Esophagus (tissue), 2 donors: ENCODE data around the gene TOP2A. TPM values are rescaled to one million over a fixed set of nuclear protein-coding genes. Genes with fewer than 3 reads are reported as not detected.
A peak's percentile ranks its signal among the peaks of the same experiment; 100 is the strongest.
"Not testable (repeated sequence)": the region's sequence is repeated elsewhere in the genome, so short reads cannot be mapped to it uniquely, and the experiment has no call there.

ENCODE experiments used
- H3K27ac ChIP-seq, 2 donors: one replicate each; pipeline ENCODE4 v1.5.1; 2013; ENCODE audit warnings: low read depth in 2 of 2, mild to moderate bottlenecking in 2 of 2, inconsistent platforms in 1 of 2, low read length in 1 of 2, moderate library complexity in 1 of 2
- H3K27me3 ChIP-seq, 2 donors: one replicate each; pipeline ENCODE4 v1.6.1; 2013; ENCODE audit warnings: low read length in 2 of 2, control low read depth in 1 of 2, mild to moderate bottlenecking in 1 of 2; ENCODE audit not compliant: insufficient read depth in 2 of 2, control insufficient read depth in 1 of 2
- H3K36me3 ChIP-seq, 2 donors: one replicate each; pipeline ENCODE4 v1.6.1; 2013; ENCODE audit warnings: low read length in 1 of 2; ENCODE audit not compliant: control insufficient read depth in 2 of 2, insufficient read depth in 2 of 2
- H3K4me1 ChIP-seq, 2 donors: one replicate each; pipeline ENCODE4 v1.6.1; 2013; ENCODE audit warnings: low read length in 1 of 2; ENCODE audit not compliant: control insufficient read depth in 2 of 2, insufficient read depth in 2 of 2
- H3K4me3 ChIP-seq, 2 donors: one replicate each; pipeline ENCODE4 v1.5.1; 2013; ENCODE audit warnings: low read length in 2 of 2, mild to moderate bottlenecking in 2 of 2, low read depth in 1 of 2, moderate library complexity in 1 of 2
- H3K9me3 ChIP-seq, 2 donors: one replicate each; pipeline ENCODE4 v1.6.1; 2013; ENCODE audit warnings: mild to moderate bottlenecking in 2 of 2, low read depth in 1 of 2, low read length in 1 of 2, moderate library complexity in 1 of 2; ENCODE audit not compliant: control insufficient read depth in 2 of 2, insufficient read depth in 1 of 2
- WGBS, 2 donors: extraction: QIAGEN DNeasy Blood & Tissue Kit; methylation state at CpG; one replicate each; pipeline ENCODE4 v1.1.7; 2013; 5-methylcytosine and 5-hydroxymethylcytosine counted together
- polyA plus RNA-seq, 2 donors: library from polyadenylated mRNA; stranded (reverse); fragments of 200-250 nt; gene quantifications; one replicate each; pipeline ENCODE4 v1.2.3, GENCODE V29; 2013
- donor health status: healthy with polysubstance abuse.
- donor health status: Bipolar disorder and iron deficiency.

The TOP2A gene
- polyA plus RNA-seq, 2 donors = 18.0 to 56.0 TPM

DNA sequence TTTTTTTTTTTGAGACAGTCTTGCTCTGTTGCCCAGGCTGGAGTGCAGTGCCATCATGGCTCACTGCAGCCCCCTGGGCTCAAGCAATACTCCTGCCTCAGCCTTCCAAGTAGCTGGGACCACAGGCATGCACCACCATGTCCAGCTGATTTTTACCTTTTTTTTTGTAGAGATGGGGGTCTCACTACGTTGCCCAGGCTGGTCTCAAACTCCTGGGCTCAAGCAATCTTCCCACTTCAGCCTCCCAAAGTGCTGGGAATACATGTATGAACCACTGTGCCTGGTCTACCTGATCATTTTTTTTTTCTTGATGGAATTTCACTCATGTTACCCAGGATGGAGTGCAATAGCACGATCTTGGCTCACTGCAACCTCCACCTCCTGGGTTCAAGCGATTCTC lies 31.1 kb downstream of the TOP2A start:
- H3K9me3 ChIP-seq, H3K27ac ChIP-seq, H3K36me3 ChIP-seq, H3K4me3 ChIP-seq, H3K27me3 ChIP-seq, H3K4me1 ChIP-seq: not testable (repeated sequence)
- WGBS, 2 donors = 93 to 98% methylated on average over 3 of the region's 3 CpGs

DNA sequence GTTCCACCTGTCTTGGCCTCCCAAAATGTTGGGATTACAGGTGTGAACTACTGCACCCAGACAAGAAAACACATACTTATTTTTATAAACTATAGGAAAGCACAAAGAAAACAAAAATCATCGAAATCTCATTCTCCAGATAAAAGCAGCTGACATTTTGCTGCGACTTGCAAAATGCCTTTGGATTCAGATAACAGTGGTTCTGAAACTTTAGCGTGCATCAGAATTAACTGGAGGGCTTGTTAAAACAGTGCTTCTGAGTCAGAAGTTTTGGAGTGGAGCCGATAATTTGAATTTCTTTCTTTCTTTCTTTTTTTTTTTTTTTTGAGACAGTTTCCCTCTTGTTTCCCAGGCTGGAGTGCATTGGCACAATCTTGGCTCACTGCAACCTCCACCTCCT lies 35.4 kb downstream of the TOP2A start:
- Histone ChIP-seq H3K9me3 (no peaks in the 10 kb centered on the region), H3K4me1 (no peaks in the 10 kb centered on the region), H3K27me3 (no peaks in the 10 kb centered on the region), H3K27ac (no peak overlapping the region), H3K4me3 (no peak overlapping the region), H3K36me3 (no peaks in the 10 kb centered on the region)
- WGBS, 2 donors = 56 to 63% methylated on average over 4 of the region's 4 CpGs

DNA sequence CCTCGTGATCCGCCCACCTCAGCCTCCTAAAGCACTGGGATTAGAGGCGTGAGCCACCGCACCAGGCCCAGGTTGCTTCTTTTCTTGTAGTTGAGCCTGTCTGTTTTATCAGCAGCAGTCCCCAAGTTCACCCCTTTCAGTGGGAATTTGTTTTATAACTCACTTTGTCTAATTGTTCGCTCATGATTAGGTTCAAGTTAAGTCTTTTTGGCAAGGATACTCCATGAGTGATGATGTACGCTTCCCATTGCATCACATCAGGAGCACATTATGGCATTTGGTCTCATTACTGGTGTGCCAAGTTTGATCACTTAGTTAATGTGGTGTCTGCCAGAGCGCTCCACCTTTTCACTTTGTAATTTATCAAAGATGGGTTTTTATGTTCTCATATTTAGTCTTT lies 38.7 kb downstream of the TOP2A start:
- Histone ChIP-seq H3K36me3 (no peaks in the 10 kb centered on the region), H3K4me3 (no peak overlapping the region), H3K27me3 (no peaks in the 10 kb centered on the region), H3K4me1 (no peaks in the 10 kb centered on the region), H3K9me3 (no peaks in the 10 kb centered on the region), H3K27ac (no peak overlapping the region)
- WGBS, 2 donors = 84 to 87% methylated on average over 7 of the region's 7 CpGs

DNA sequence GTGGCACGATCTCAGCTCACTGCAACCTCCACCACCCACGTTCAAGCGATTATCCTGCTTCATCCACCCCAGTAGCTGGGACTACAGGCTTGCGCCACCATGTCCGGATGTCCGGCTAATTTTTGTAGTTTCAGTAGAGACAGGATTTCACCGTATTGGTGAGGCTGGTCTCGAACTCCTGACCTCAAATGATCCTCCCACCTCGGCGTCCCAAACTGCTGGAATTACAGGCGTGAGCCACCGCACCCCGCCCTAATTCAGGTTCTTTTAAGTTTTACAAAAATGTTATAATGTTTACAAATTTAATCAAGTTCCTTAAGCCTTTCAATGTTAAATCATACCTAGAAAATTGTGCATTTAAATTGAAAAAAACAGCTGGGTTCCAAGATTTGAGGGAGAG lies 39.9 kb downstream of the TOP2A start:
- H3K27ac ChIP-seq = no peak overlapping the region
- no peaks in the 10 kb centered on the region for H3K4me1 ChIP-seq
- 85 to 89% methylated on average over 13 of the region's 13 CpGs for WGBS, 2 donors
- no peaks in the 10 kb centered on the region for H3K9me3 ChIP-seq
- no peak overlapping the region for H3K4me3 ChIP-seq
- no peaks in the 10 kb centered on the region for H3K27me3 ChIP-seq
- no peaks in the 10 kb centered on the region for H3K36me3 ChIP-seq

DNA sequence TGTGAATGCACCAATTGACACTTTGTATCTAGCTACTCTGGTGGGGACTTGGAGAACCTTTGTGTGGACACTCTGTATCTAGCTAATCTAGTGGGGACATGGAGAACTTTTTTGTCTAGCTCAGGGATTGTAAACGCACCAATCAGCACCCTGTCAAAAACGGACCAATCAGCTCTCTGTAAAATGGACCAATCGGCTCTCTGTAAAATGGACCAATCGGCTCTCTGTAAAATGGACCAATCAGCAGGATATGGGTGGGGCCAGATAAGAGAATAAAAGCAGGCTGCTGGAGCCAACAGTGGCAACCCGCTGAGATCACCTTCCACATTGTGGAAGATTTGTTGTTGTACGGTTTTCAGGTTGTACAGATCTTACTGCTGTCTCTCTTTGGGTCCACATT lies 41.2 kb downstream of the TOP2A start:
- WGBS, 2 donors = 76 to 87% methylated on average over 6 of the region's 6 CpGs
- H3K27me3 ChIP-seq, H3K4me1 ChIP-seq, H3K9me3 ChIP-seq, H3K4me3 ChIP-seq, H3K36me3 ChIP-seq, H3K27ac ChIP-seq: not testable (repeated sequence)

DNA sequence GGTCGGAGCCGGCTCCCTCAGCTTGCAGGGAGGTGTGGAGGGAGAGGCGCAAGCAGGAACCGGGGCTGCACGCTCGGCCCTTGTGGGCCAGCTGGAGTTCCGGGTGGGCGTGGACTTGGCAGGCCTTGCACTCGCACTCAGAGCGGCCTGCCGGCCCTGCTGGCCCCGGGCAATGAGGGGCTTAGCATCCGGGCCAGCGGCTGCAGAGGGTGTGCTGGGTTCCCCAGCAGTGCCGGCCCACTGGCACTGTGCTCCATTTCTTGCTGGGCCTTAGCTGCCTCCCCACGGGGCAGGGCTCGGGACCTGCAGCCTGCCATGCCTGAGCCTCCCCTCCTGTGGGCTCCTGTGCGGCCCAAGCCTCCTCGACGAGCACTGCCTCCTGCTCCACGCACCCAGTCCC lies 41.9 kb downstream of the TOP2A start:
- WGBS, 2 donors = 84 to 85% methylated on average over 18 to 21 of the region's 21 CpGs

DNA sequence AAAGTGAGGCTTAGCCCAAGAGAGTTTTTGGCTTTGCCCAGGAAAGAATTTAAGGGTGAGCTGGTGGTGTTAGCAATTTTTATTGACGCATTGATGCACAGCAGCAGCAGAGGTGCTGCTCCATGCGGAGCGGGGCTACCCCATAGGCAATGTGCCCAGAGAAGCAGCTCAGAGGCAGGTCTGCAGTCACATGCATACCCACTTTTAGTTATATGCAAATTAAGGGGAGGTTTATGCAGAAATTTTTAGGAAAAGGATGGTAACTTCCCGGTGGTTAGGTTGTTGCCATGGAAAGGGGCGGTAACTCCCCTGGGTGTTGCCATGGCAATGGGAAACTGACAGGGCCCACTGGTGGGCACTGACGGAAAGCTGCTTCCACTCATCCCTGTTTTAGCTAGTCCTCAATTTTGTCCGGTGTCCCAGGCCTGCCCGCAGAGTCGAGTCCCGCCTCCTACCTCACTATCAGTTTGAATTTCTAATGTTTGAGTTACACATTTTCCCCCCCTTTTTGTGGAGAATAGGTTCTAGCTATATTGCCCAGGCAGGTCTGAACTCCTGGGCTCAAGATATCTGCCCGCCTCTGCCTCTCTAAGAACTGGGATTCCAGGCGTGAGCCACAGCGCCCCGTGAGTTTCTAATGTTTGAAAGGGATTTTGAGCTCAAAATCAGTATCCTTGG lies 42.7 kb downstream of the TOP2A start:
- H3K27me3 ChIP-seq = no peaks in the 10 kb centered on the region
- 83 to 86% methylated on average over 14 of the region's 14 CpGs for WGBS, 2 donors
- H3K9me3 ChIP-seq = no peaks in the 10 kb centered on the region
- no peak overlapping the region for H3K4me3 ChIP-seq
- H3K4me1 ChIP-seq = no peaks in the 10 kb centered on the region
- H3K36me3 ChIP-seq = no peaks in the 10 kb centered on the region
- H3K27ac ChIP-seq = no peak overlapping the region

More for the DNA sequence above, 41.9 kb downstream of the TOP2A start:
- H3K4me1 ChIP-seq, H3K9me3 ChIP-seq, H3K27ac ChIP-seq, H3K4me3 ChIP-seq, H3K27me3 ChIP-seq, H3K36me3 ChIP-seq: not testable (repeated sequence)

DNA sequence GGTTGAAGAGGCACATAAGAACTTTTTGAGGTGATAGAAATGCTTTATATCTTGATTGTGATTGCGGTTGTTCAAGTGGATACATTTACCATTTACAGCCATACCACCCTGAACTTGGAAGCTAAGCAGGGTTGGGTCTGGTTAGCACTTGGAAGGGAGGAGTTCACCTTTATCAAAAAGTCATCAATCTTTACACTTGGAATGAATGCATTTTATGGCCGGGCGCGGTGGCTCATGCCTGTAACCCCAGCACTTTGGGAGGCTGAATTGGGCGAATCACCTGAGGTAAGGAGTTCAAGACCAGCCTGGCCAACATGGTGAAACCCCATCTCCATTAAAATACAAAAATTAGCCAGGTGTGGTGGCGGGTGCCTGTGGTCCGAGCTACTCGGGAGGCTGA lies 43.7 kb downstream of the TOP2A start:
- H3K4me3 ChIP-seq = no peak overlapping the region
- no peak overlapping the region for H3K27ac ChIP-seq
- WGBS, 2 donors = 78 to 88% methylated on average over 8 of the region's 8 CpGs
- no peaks in the 10 kb centered on the region for H3K27me3 ChIP-seq
- H3K36me3 ChIP-seq = no peaks in the 10 kb centered on the region
- no peaks in the 10 kb centered on the region for H3K9me3 ChIP-seq
- no peaks in the 10 kb centered on the region for H3K4me1 ChIP-seq

DNA sequence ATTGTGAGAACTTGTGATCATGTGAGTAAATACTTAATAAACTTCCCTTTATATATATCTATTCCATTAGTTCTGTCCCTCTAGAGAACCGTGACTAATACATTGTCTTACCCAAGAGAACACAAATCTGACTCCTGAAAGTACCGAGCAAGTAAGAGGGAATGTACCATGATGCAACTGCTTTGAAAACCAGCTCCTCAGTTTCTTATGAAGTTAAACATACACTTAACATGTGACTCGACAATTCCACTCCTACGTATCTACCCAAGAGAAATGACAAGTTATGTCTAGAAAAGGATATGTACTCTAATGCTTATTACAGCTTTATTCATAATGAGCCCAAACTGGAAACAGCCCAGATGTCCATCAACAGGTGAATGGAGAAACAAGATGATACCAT lies 44.4 kb downstream of the TOP2A start:
- Histone ChIP-seq H3K9me3 (no peaks in the 10 kb centered on the region), H3K4me1 (no peaks in the 10 kb centered on the region), H3K27me3 (no peaks in the 10 kb centered on the region), H3K4me3 (no peak overlapping the region), H3K27ac (peak overlapping the region in 1 of 2 donors; percentile 68), H3K36me3 (no peaks in the 10 kb centered on the region)
- WGBS, 2 donors = 60 to 64% methylated on average over 4 of the region's 4 CpGs

DNA sequence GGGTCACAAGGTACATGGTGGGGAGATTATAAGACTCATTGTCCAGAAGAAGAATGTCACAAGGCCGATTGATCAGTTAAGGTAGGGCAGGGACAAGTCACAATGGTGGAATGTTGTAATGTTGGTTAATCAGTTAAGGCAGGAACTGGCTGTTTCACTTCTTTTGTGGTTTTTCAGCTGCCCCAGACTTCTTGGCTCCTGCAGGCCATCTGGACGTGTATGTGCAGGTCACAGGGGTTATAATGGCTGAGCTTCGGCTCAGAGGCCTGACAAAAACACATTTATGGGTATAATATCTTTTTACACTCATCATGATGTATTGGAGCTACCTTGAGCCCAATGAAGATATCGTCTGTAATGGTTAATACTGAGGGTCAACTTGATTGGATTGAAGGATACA lies 45.1 kb downstream of the TOP2A start:
- not testable (repeated sequence) for H3K9me3 ChIP-seq, H3K27me3 ChIP-seq, H3K36me3 ChIP-seq, H3K4me1 ChIP-seq, H3K4me3 ChIP-seq
- 46 to 57% methylated on average over 4 of the region's 4 CpGs for WGBS, 2 donors
- H3K27ac ChIP-seq = peak overlapping the region in 1 of 2 donors; percentile 45
